Gastroesophageal sphincter (tissue), 4 donors: ENCODE measurements around the gene PEPD. TPM values are rescaled to one million over a fixed set of nuclear protein-coding genes. Genes with fewer than 3 reads are reported as not detected.

Experiments used
- ATAC-seq: fragments of 150-250 bp; one replicate; pipeline ENCODE4 v1.9.1; 2016; ENCODE audit warnings: mild to moderate bottlenecking, moderate library complexity
- H3K27ac ChIP-seq, 4 donors: fragments of 200-600 bp; sonication (generic) in 3 of 4; 1 replicate in 3 of 4; 2 replicates in 1 of 4; pipeline ENCODE4 v1.5.1; 2016 to 2019
- H3K27me3 ChIP-seq: fragments of 200-600 bp; sonication (generic); one replicate; pipeline ENCODE4 v1.5.1; 2019
- H3K36me3 ChIP-seq, 2 donors: fragments of 200-600 bp; sonication (generic); one replicate each; pipeline ENCODE4 v1.5.1; 2019; ENCODE audit warnings: control low read depth in 1 of 2
- H3K4me1 ChIP-seq, 3 donors: fragments of 200-600 bp; sonication (generic); 1 replicate in 2 of 3; 2 replicates in 1 of 3; pipeline ENCODE4 v1.5.1; 2016 to 2019; ENCODE audit warnings: control low read depth in 2 of 3
- H3K4me3 ChIP-seq, 2 donors: fragments of 200-600 bp; sonication (generic); one replicate each; pipeline ENCODE4 v1.5.1; 2019; ENCODE audit warnings: mild to moderate bottlenecking in 1 of 2, moderate library complexity in 1 of 2
- H3K9me3 ChIP-seq, 3 donors: fragments of 200-600 bp; sonication (generic); one replicate each; pipeline ENCODE4 v1.5.1; 2017 to 2019; ENCODE audit warnings: control low read depth in 2 of 3
- EP300 ChIP-seq: sonication (generic); formaldehyde crosslinking; IDR thresholded peaks from one replicate; pipeline ENCODE4 v1.6.1; 2017; ENCODE audit warnings: antibody characterized with exemption, mild to moderate bottlenecking
- POLR2A ChIP-seq, 2 donors: fragments of 450-650 bp; IDR thresholded peaks; one replicate each; pipeline ENCODE4 v1.6.1; 2017; ENCODE audit warnings: antibody characterized with exemption in 2 of 2, mild to moderate bottlenecking in 2 of 2, moderate library complexity in 1 of 2
- POLR2AphosphoS5 ChIP-seq: sonication (generic); formaldehyde crosslinking; IDR thresholded peaks from one replicate; pipeline ENCODE4 v1.6.1; 2017; ENCODE audit warnings: antibody characterized with exemption
- WGBS, 2 donors: methylation state at CpG; one replicate each; pipeline ENCODE4 v1.1.5; 2018; ENCODE audit warnings: low coverage in 1 of 2; 5-methylcytosine and 5-hydroxymethylcytosine counted together
- total RNA-seq, 4 donors: library from RNA; depleted of rRNA; stranded (reverse); fragments of >200 nt; gene quantifications; one replicate each; pipeline ENCODE4 v1.1.0, GENCODE V29; 2016
- TF ChIP-seq, protein P1 (sequence below), 4 experiments: fragments of 200-600 bp in 2 of 4; fragments of 450-650 bp in 2 of 4; sonication (generic) in 1 of 4; IDR thresholded peaks; one replicate each; pipeline ENCODE4 v1.5.1; 2017 to 2019; ENCODE audit warnings: antibody characterized with exemption in 4 of 4, mild to moderate bottlenecking in 2 of 4, moderate library complexity in 2 of 4

The PEPD gene
- total RNA-seq, 4 donors from 2014 or later: 61.3 to 77.7 (median 69.6) TPM

DNA sequence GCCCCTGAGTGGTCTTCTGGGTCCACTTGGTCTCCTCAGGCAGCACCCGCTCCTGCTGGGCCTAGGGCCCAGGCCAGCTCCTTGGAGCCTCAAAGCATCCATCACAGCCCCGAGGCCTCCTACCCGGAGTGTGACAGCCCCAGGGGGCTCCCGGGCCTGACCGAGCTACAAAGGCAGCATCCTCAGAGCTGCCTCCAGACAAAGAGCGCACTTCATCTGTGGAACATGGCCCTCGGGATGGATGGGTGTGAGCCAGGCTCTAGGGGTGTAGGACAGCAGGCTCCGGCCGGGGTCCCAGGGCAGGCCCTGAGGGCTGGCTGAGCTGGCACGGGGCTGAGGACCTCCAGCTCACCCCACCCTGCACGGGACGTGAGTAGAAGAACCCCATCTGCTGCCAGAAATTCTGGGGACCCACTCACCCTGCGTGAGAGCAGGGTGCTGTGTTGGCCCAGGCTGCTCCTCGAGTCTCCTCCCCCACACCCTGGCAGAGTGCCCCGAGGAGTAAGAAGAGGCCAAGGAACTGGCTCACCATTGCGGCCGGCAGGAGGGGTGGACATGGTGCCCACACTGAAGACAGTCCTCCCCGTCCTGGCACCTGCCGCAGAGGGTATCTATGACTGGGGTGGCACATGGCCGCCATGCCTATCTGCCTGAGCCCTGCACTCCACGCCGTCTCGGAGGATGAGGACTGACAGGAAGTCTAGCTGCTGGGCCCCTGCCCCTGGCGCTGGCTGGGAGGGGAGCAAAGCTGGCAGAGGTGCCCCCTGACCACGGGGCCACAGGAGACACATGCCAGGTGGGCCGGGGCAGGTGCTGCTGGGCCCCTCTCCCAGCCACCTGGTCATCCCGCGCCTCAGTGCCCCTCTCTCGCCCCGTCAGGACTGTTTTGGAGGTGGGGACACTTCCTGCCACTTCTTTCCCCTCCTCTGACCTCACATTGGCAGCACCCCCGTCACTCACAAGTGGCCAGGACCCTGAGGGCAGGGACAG, 125.7 kb downstream of the PEPD start:
- ATAC-seq: no peak
- H3K4me1 ChIP-seq: peaks cover 0 to 70% (median 56%) of the 10 kb centered on the region in 3 donors
- WGBS, 2 donors: 100% methylated on average over 1 of the region's 31 CpGs; no CpG with 5 or more reads in 1 of the 2 donors

GRCh38 chr19:33394723-33395560, 126.6 kb downstream of the PEPD start:
- Histone ChIP-seq H3K27me3 (no peaks in the 10 kb centered on the region), H3K27ac (peak overlapping the region in 3 of 4 donors; percentile 32 to 64 (median 37)), H3K4me3 (no peak overlapping the region), H3K4me1 (peaks cover 0 to 79% (median 62%) of the 10 kb centered on the region in 3 donors), H3K9me3 (no peaks in the 10 kb centered on the region), H3K36me3 (peaks cover 0 to 22% of the 10 kb centered on the region in 2 donors)
- 73 to 80% methylated on average over 4 to 9 of the region's 19 CpGs for WGBS, 2 donors
- no peak for ATAC-seq
- TF ChIP-seq POLR2A (IDR thresholded peaks at IDR 0.05): no peak
- no peak for TF ChIP-seq EP300
- TF ChIP-seq, protein P1, sequence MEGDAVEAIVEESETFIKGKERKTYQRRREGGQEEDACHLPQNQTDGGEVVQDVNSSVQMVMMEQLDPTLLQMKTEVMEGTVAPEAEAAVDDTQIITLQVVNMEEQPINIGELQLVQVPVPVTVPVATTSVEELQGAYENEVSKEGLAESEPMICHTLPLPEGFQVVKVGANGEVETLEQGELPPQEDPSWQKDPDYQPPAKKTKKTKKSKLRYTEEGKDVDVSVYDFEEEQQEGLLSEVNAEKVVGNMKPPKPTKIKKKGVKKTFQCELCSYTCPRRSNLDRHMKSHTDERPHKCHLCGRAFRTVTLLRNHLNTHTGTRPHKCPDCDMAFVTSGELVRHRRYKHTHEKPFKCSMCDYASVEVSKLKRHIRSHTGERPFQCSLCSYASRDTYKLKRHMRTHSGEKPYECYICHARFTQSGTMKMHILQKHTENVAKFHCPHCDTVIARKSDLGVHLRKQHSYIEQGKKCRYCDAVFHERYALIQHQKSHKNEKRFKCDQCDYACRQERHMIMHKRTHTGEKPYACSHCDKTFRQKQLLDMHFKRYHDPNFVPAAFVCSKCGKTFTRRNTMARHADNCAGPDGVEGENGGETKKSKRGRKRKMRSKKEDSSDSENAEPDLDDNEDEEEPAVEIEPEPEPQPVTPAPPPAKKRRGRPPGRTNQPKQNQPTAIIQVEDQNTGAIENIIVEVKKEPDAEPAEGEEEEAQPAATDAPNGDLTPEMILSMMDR (IDR thresholded peaks at IDR 0.05): no peak
- no peak for TF ChIP-seq POLR2AphosphoS5

More for the DNA sequence above, 125.7 kb downstream of the PEPD start:
- peak overlapping the region in 2 of 4 donors; percentile 5 to 24 for H3K27ac ChIP-seq
- no peak overlapping the region for H3K4me3 ChIP-seq
- no peaks in the 10 kb centered on the region for H3K9me3 ChIP-seq
- TF ChIP-seq EP300 (no peak), POLR2AphosphoS5 (no peak), POLR2A (IDR thresholded peaks at IDR 0.05) (no peak)
- TF ChIP-seq, protein P1 (IDR thresholded peaks at IDR 0.05): no peak
- no peaks in the 10 kb centered on the region for H3K27me3 ChIP-seq
- H3K36me3 ChIP-seq: peaks cover 0 to 27% of the 10 kb centered on the region in 2 donors

DNA sequence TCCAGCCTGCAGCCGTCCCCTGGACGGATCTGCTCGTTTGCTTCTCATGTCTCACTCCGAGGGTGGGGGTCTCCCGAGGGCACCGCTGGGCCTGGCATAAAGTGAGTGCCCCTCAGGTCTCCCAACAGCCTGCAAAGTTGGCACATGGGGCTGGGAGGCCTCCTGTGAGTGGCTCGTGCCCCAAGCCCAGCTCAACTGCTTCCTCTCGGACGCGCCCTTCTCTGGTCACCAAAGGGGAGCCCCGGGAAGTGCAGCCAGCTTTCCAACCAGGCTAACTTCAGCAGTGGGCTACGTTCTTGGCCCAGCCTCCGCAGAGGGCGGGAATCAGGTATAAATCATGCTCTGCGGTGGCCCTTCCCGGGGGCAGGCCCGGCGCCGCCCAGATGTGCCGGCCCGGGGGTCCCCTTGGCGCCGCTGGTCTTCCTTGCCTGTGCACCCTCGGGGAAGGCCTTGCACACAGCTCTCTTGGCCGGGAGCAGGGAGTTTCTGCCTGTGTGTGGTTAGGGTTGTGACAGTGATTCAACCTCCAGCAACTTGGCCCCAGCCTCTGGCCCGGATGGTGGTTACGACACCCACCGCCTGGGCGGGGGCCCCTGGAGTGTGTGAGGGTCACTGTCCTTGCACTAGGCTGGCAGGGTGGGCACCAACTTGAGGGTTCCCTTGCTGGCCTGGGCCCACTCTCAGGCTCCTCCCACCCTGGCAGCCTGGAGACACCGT, 127.4 kb downstream of the PEPD start:
- ATAC-seq: peak; percentile 63
- Histone ChIP-seq H3K27ac (peak overlapping the region in 3 of 4 donors; percentile 32 to 64 (median 37)), H3K9me3 (no peaks in the 10 kb centered on the region), H3K4me3 (no peak overlapping the region), H3K4me1 (peaks cover 0 to 87% (median 69%) of the 10 kb centered on the region in 3 donors), H3K36me3 (peaks cover 0 to 14% of the 10 kb centered on the region in 2 donors), H3K27me3 (no peaks in the 10 kb centered on the region)
- WGBS, 2 donors: no CpG with 5 or more reads among the region's 30 CpGs
- TF ChIP-seq POLR2AphosphoS5 (no peak), POLR2A (IDR thresholded peaks at IDR 0.05) (no peak), EP300 (no peak)
- TF ChIP-seq, protein P1 (IDR thresholded peaks at IDR 0.05): no peak

DNA sequence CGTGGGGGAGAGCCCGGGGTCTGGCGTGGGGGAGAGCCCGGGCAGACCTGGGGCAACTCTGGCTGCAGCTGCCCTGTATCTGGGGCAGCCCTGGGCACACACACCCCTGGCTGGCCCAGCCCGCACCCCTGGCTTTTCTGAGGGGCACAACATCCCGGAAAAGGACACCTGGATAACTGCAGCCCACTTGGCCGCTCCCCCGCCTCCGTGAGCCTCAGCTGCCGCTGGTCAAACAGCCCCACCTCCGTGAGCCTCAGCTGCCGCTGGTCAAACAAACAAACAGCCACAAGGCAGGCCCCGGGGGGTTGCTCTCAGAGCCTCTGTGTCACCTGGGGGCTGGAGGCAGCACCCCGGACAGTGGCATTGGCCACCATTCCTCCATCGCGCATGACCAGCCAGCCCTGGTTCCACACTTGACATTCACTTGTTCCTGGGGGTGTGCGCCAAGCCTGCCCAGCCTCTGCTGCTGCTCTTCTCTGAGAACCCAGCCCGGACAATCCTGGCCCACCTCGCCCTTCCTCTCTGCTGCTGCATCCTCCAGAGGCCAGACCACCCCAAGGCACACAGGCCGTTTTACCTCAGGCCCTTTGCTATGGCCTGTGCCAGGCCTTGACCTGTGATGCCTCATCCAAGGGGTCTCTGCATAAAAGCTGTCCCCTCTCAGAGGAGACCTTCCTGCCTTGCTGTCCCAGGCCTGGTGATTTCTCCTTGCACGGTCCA, 128.1 kb downstream of the PEPD start:
- Histone ChIP-seq H3K36me3 (peaks cover 0 to 7% of the 10 kb centered on the region in 2 donors), H3K4me1 (peaks cover 0 to 94% (median 74%) of the 10 kb centered on the region in 3 donors), H3K9me3 (no peaks in the 10 kb centered on the region), H3K27me3 (no peaks in the 10 kb centered on the region), H3K4me3 (no peak overlapping the region), H3K27ac (peak overlapping the region in 3 of 4 donors; percentile 32 to 64 (median 37))
- WGBS, 2 donors: 79 to 90% methylated on average over 2 of the region's 21 CpGs
- TF ChIP-seq EP300 (no peak), POLR2A (IDR thresholded peaks at IDR 0.05) (no peak)
- ATAC-seq: no peak
